Measurements from ENCODE around the gene P2RY11. TPM values are rescaled to one million over a fixed set of nuclear protein-coding genes. Genes with fewer than 3 reads are reported as not detected.

Gene P2RY11
- total and polyA plus RNA-seq, 2 donors, result 1.8 to 9.8 TPM

- Histone ChIP-seq H3K4me1 (ENCODE audit: insufficient read depth) (no peaks in the 10 kb centered on the region), H3K4me3 (ENCODE audit: low read depth, low read length) (no peak overlapping the region), H3K36me3 (ENCODE audit: insufficient read depth) (peaks cover 8% of the 10 kb centered on the region), H3K27ac (ENCODE audit: low read depth) (no peak overlapping the region)
- WGBS, result 96% methylated on average over 12 of the region's 12 CpGs
- no peak for DNase-seq (ENCODE audit: extremely low spot score)
Observed at GRCh38 chr19:10149427-10149826, 37.9 kb downstream of the P2RY11 start.

- no peak for DNase-seq (ENCODE audit: extremely low spot score)
- Histone ChIP-seq H3K36me3 (ENCODE audit: insufficient read depth) (peaks cover 11% of the 10 kb centered on the region), H3K27ac (ENCODE audit: low read depth) (no peak overlapping the region), H3K4me1 (ENCODE audit: insufficient read depth) (no peaks in the 10 kb centered on the region), H3K4me3 (ENCODE audit: low read depth, low read length) (no peak overlapping the region)
- 85% methylated on average over 5 of the region's 5 CpGs for WGBS
Observed at GRCh38 chr19:10151521-10151920, 40.0 kb downstream of the P2RY11 start.

GRCh38 chr19:10152100-10152499 is 40.6 kb downstream of the P2RY11 start:
- Histone ChIP-seq H3K4me1 (ENCODE audit: insufficient read depth) (no peaks in the 10 kb centered on the region), H3K36me3 (ENCODE audit: insufficient read depth) (peaks cover 11% of the 10 kb centered on the region), H3K4me3 (ENCODE audit: low read depth, low read length) (no peak overlapping the region), H3K27ac (ENCODE audit: low read depth) (no peak overlapping the region)
- no peak for DNase-seq (ENCODE audit: extremely low spot score)
- 90% methylated on average over 3 of the region's 3 CpGs for WGBS

- DNase-seq (ENCODE audit: extremely low spot score), result no peak
- no peak overlapping the region for H3K27ac ChIP-seq (ENCODE audit: low read depth)
- WGBS, result 89% methylated on average over 4 of the region's 4 CpGs
- H3K4me1 ChIP-seq (ENCODE audit: insufficient read depth), result no peaks in the 10 kb centered on the region
- H3K36me3 ChIP-seq (ENCODE audit: insufficient read depth), result peaks cover 14% of the 10 kb centered on the region
- no peak overlapping the region for H3K4me3 ChIP-seq (ENCODE audit: low read depth, low read length)
Observed at GRCh38 chr19:10155839-10156238, 44.3 kb downstream of the P2RY11 start.

- Histone ChIP-seq H3K36me3 (ENCODE audit: insufficient read depth) (peaks cover 16% of the 10 kb centered on the region), H3K27ac (ENCODE audit: low read depth) (no peak overlapping the region), H3K4me3 (ENCODE audit: low read depth, low read length) (no peak overlapping the region), H3K4me1 (ENCODE audit: insufficient read depth) (no peaks in the 10 kb centered on the region)
- DNase-seq (ENCODE audit: extremely low spot score), result no peak
- 92% methylated on average over 8 of the region's 8 CpGs for WGBS
Observed at GRCh38 chr19:10158071-10158470, 46.6 kb downstream of the P2RY11 start.

- Histone ChIP-seq H3K27ac (ENCODE audit: low read depth) (no peak overlapping the region), H3K36me3 (ENCODE audit: insufficient read depth) (peaks cover 16% of the 10 kb centered on the region), H3K4me1 (ENCODE audit: insufficient read depth) (no peaks in the 10 kb centered on the region), H3K4me3 (ENCODE audit: low read depth, low read length) (no peak overlapping the region)
- no peak for DNase-seq (ENCODE audit: extremely low spot score)
- 93% methylated on average over 11 of the region's 11 CpGs for WGBS
Observed at GRCh38 chr19:10158485-10158884, 47.0 kb downstream of the P2RY11 start.

- DNase-seq (ENCODE audit: extremely low spot score), result no peak
- Histone ChIP-seq H3K36me3 (ENCODE audit: insufficient read depth) (peaks cover 13% of the 10 kb centered on the region), H3K4me1 (ENCODE audit: insufficient read depth) (no peaks in the 10 kb centered on the region), H3K4me3 (ENCODE audit: low read depth, low read length) (no peak overlapping the region), H3K27ac (ENCODE audit: low read depth) (no peak overlapping the region)
- 92% methylated on average over 16 of the region's 16 CpGs for WGBS
Observed at GRCh38 chr19:10159610-10160009, 48.1 kb downstream of the P2RY11 start.

- no peak overlapping the region for H3K27ac ChIP-seq (ENCODE audit: low read depth)
- WGBS, result 92% methylated on average over 3 of the region's 3 CpGs
- peaks cover 12% of the 10 kb centered on the region for H3K36me3 ChIP-seq (ENCODE audit: insufficient read depth)
- no peak overlapping the region for H3K4me3 ChIP-seq (ENCODE audit: low read depth, low read length)
- H3K4me1 ChIP-seq (ENCODE audit: insufficient read depth), result no peaks in the 10 kb centered on the region
- DNase-seq (ENCODE audit: extremely low spot score), result no peak
Observed at GRCh38 chr19:10163536-10163935, 52.0 kb downstream of the P2RY11 start.

Small RNAs within 50 kb of the gene (small RNA-seq; reads per million reads assigned to genes)
- gene SNORD105 (21.5 reads per million, percentile 95 among the genes with 10 or more reads in this experiment), gene SNORD105B (2,735 reads per million, percentile 99 among the genes with 10 or more reads in this experiment)

Other genes starting within 250 kb of the P2RY11 start
- gene OLFM2, start 175.2 kb upstream of the P2RY11 start, total RNA-seq, result 18.2 TPM
- gene OLFM2, start 175.2 kb upstream of the P2RY11 start, polyA plus RNA-seq, result 4.6 TPM
- 19.6 TPM for gene COL5A3, start 101.2 kb upstream of the P2RY11 start, total RNA-seq
- 18.3 TPM for gene COL5A3, start 101.2 kb upstream of the P2RY11 start, polyA plus RNA-seq
- not detected for gene RDH8, start 98.2 kb upstream of the P2RY11 start, total RNA-seq
- gene RDH8, start 98.2 kb upstream of the P2RY11 start, polyA plus RNA-seq, result not detected
- 15.5 TPM for gene SHFL, start 25.4 kb upstream of the P2RY11 start, total RNA-seq
- 43.4 TPM for gene SHFL, start 25.4 kb upstream of the P2RY11 start, polyA plus RNA-seq
- 11.2 TPM for gene ANGPTL6, start 9.0 kb upstream of the P2RY11 start, total RNA-seq
- gene ANGPTL6, start 9.0 kb upstream of the P2RY11 start, polyA plus RNA-seq, result 8.4 TPM
- 10.9 TPM for gene PPAN, start 5.3 kb upstream of the P2RY11 start, total RNA-seq
- 41.1 TPM for gene PPAN, start 5.3 kb upstream of the P2RY11 start, polyA plus RNA-seq
- 132 TPM for gene EIF3G, start 8.2 kb downstream of the P2RY11 start, total RNA-seq
- 252 TPM for gene EIF3G, start 8.2 kb downstream of the P2RY11 start, polyA plus RNA-seq
- 35.5 TPM for gene DNMT1, start 83.3 kb downstream of the P2RY11 start, total RNA-seq
- gene DNMT1, start 83.3 kb downstream of the P2RY11 start, polyA plus RNA-seq, result 32.5 TPM
- gene S1PR2, start 119.6 kb downstream of the P2RY11 start, total RNA-seq, result 26.4 TPM
- 11.5 TPM for gene S1PR2, start 119.6 kb downstream of the P2RY11 start, polyA plus RNA-seq
- gene MRPL4, start 140.5 kb downstream of the P2RY11 start, total RNA-seq, result 9.9 TPM
- gene MRPL4, start 140.5 kb downstream of the P2RY11 start, polyA plus RNA-seq, result 77.4 TPM
- gene ICAM1, start 159.4 kb downstream of the P2RY11 start, total RNA-seq, result 7.7 TPM
- 26.4 TPM for gene ICAM1, start 159.4 kb downstream of the P2RY11 start, polyA plus RNA-seq
- 2.6 TPM for gene ICAM4, start 175.3 kb downstream of the P2RY11 start, total RNA-seq
- 1.4 TPM for gene ICAM4, start 175.3 kb downstream of the P2RY11 start, polyA plus RNA-seq
- 0.53 TPM for gene ICAM5, start 178.3 kb downstream of the P2RY11 start, total RNA-seq
- gene ICAM5, start 178.3 kb downstream of the P2RY11 start, polyA plus RNA-seq, result 1.8 TPM
- gene ZGLP1, start 198.1 kb downstream of the P2RY11 start, total RNA-seq, result 1.1 TPM
- 3.4 TPM for gene ZGLP1, start 198.1 kb downstream of the P2RY11 start, polyA plus RNA-seq
- gene FDX2, start 204.3 kb downstream of the P2RY11 start, total RNA-seq, result 5.7 TPM
- 22.0 TPM for gene FDX2, start 204.3 kb downstream of the P2RY11 start, polyA plus RNA-seq
- gene RAVER1, start 221.8 kb downstream of the P2RY11 start, total RNA-seq, result 8.5 TPM
- gene RAVER1, start 221.8 kb downstream of the P2RY11 start, polyA plus RNA-seq, result 27.0 TPM
- 3.8 TPM for gene ICAM3, start 227.9 kb downstream of the P2RY11 start, total RNA-seq
- 9.7 TPM for gene ICAM3, start 227.9 kb downstream of the P2RY11 start, polyA plus RNA-seq